ENCODE measurements around the gene CCM2L. TPM values are rescaled to one million over a fixed set of nuclear protein-coding genes. Genes with fewer than 3 reads are reported as not detected.

CCM2L gene
- total and polyA plus RNA-seq, 10 of the 15 experiments (the other 5 are each of a cell fraction or from before 2014, with no cell fraction given) = not detected

DNA sequence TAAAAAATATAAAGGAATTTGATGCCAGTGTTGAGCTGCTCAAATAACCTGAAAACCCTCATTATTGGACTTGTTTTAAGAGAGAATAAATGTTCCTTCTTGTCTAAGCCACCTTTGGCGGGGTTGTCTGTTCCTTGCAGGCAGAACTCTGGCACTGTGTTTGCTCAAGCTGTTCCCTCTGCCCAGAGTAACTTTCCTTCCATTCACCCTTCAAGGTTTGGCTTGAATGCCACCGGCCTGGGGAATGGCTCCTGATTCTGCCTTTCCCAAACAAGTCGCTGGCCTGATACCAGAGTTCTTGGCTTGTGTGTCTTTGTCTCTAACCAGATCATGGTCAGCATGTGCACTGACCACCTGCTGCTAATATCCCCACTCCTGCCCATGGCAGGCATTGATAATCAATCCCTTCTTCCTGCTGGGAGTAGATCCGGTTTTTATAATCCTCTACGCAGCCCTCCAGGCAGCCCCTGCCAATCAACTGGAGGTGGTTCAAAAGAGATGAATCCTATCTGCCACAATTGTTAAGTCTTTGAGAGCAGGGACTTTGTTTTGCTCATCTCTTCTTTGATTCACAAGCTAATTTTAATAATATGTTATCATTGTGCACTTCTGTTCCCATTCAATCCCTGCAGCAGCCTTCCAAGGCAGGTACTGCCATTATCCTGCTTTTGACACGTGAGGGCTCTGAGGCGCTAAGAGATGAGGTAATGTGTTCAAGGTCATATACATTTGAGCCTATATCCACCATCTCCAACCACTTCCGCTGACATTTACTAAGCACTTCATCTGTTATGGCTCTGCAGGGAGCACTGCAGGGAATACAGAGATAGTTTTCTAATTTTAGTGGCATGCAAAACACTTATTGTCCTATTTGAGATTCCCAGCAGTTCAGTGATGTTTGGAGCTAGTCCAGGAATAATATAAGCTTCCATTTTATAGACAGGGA, 3.1 kb upstream of the CCM2L start:
- no peak overlapping the region for H3K4me3 ChIP-seq
- no peak overlapping the region for H3K27ac ChIP-seq (ENCODE audit: control insufficient read depth, insufficient read depth)
- H3K79me2 ChIP-seq (ENCODE audit: control insufficient read depth, insufficient read depth, low read length) = no peaks in the 10 kb centered on the region
- H4K20me1 ChIP-seq (ENCODE audit: control insufficient read depth, insufficient read depth) = no peaks in the 10 kb centered on the region
- ChIA-PET POLR2A (interaction anchor here (0.5 to 0.6 kb wide), 2 partner anchors 98 to 108 kb away, joined by 3 to 6 read pairs; no protein-coding TSS in a partner anchor), SMC1A (ENCODE audit: uncharacterized antibody, unreplicated experiment) (interaction anchor here (0.6 to 1.3 kb wide), 4 partner anchors 25 to 49 kb away, joined by 3 read pairs; no protein-coding TSS in a partner anchor), RAD21 (ENCODE audit: unreplicated experiment) (no interaction called here), CTCF (interaction anchor here (0.7 to 2.0 kb wide), 6 partner anchors 10 to 185 kb away, joined by 3 to 9 read pairs (median 4); no protein-coding TSS in a partner anchor)
- FAIRE-seq = no peak
- no peak overlapping the region for H3K9ac ChIP-seq (ENCODE audit: control insufficient read depth, insufficient read depth, low read length)
- intact Hi-C loops (cut with micrococcal nuclease; ENCODE audit: unreplicated experiment) = no loop called here
- in situ Hi-C loops (cut with MboI) = no loop called here
- H3K27me3 ChIP-seq (replicated peaks in 1 of 2; ENCODE audit: control insufficient read depth in 2 of 2, insufficient read depth in 2 of 2, low read length in 1 of 2) = peaks cover 0 to 1% of the 10 kb centered on the region in 2 experiments; a peak in 1 of 4 replicates
- no peak overlapping the region for H2AFZ ChIP-seq (ENCODE audit: control insufficient read depth, low read depth, low read length)
- no peak for DNase-seq (ENCODE audit: low read depth, low spot score)
- no peaks in the 10 kb centered on the region for H3K36me3 ChIP-seq (ENCODE audit: control insufficient read depth in 2 of 2, insufficient read depth in 2 of 2, low read length in 1 of 2)
- H3K4me2 ChIP-seq (ENCODE audit: control insufficient read depth, insufficient read depth) = no peak overlapping the region
- WGBS (ENCODE audit: insufficient coverage, insufficient replicate concordance, low lambda C conversion rate, missing lambda C conversion rate) = 33% methylated on average over 8 of the region's 8 CpGs
- no peaks in the 10 kb centered on the region for H3K9me3 ChIP-seq (replicated peaks; ENCODE audit: control insufficient read depth, insufficient read depth, low read length)
- no peaks in the 10 kb centered on the region for H3K4me1 ChIP-seq (ENCODE audit: control insufficient read depth, insufficient read depth, low read length)
- BruUV-seq (replicated peaks) = no TSS peak
- ATAC-seq = no peak
- TF ChIP-seq EGR1 (IDR thresholded peaks at IDR 0.05; ENCODE audit: borderline replicate concordance in 1 of 2, low read depth in 2 of 2, low read length in 2 of 2) (no peak), CHD2 (IDR thresholded peaks at IDR 0.05; ENCODE audit: borderline replicate concordance, low read depth, low read length) (no peak), MEF2A (IDR thresholded peaks at IDR 0.05; ENCODE audit: insufficient read depth, low read depth, low read length) (no peak), NFYB (IDR thresholded peaks at IDR 0.05; ENCODE audit: insufficient read depth, low read depth, low read length) (no peak), IKZF1 (conservative IDR thresholded peaks at IDR 0.05) (no peak), WRNIP1 (IDR thresholded peaks at IDR 0.05; ENCODE audit: borderline replicate concordance, low read depth, low read length) (no peak), EZH2 (IDR thresholded peaks at IDR 0.05; ENCODE audit: borderline replicate concordance, control insufficient read depth, low read depth, low read length) (no peak), SREBF2 (IDR thresholded peaks at IDR 0.05; ENCODE audit: low read length) (no peak), SPI1 (IDR thresholded peaks at IDR 0.05; ENCODE audit: borderline replicate concordance, insufficient read depth, low read depth, low read length) (no peak), STAT3 (IDR thresholded peaks at IDR 0.05; ENCODE audit: low read depth, low read length) (no peak), ZNF384 (IDR thresholded peaks at IDR 0.05; ENCODE audit: borderline replicate concordance, low read depth, low read length) (no peak), FOS (IDR thresholded peaks at IDR 0.05; ENCODE audit: borderline replicate concordance, extremely low read depth, insufficient read length) (no peak)
- TF ChIP-seq, protein P1, sequence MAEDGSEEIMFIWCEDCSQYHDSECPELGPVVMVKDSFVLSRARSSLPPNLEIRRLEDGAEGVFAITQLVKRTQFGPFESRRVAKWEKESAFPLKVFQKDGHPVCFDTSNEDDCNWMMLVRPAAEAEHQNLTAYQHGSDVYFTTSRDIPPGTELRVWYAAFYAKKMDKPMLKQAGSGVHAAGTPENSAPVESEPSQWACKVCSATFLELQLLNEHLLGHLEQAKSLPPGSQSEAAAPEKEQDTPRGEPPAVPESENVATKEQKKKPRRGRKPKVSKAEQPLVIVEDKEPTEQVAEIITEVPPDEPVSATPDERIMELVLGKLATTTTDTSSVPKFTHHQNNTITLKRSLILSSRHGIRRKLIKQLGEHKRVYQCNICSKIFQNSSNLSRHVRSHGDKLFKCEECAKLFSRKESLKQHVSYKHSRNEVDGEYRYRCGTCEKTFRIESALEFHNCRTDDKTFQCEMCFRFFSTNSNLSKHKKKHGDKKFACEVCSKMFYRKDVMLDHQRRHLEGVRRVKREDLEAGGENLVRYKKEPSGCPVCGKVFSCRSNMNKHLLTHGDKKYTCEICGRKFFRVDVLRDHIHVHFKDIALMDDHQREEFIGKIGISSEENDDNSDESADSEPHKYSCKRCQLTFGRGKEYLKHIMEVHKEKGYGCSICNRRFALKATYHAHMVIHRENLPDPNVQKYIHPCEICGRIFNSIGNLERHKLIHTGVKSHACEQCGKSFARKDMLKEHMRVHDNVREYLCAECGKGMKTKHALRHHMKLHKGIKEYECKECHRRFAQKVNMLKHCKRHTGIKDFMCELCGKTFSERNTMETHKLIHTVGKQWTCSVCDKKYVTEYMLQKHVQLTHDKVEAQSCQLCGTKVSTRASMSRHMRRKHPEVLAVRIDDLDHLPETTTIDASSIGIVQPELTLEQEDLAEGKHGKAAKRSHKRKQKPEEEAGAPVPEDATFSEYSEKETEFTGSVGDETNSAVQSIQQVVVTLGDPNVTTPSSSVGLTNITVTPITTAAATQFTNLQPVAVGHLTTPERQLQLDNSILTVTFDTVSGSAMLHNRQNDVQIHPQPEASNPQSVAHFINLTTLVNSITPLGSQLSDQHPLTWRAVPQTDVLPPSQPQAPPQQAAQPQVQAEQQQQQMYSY (CRISPR knock-in tag; IDR thresholded peaks at IDR 0.05) = no peak
- TF ChIP-seq, protein P2, sequence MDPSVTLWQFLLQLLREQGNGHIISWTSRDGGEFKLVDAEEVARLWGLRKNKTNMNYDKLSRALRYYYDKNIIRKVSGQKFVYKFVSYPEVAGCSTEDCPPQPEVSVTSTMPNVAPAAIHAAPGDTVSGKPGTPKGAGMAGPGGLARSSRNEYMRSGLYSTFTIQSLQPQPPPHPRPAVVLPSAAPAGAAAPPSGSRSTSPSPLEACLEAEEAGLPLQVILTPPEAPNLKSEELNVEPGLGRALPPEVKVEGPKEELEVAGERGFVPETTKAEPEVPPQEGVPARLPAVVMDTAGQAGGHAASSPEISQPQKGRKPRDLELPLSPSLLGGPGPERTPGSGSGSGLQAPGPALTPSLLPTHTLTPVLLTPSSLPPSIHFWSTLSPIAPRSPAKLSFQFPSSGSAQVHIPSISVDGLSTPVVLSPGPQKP (IDR thresholded peaks at IDR 0.05; ENCODE audit: low read depth, low read length) = no peak
- TF ChIP-seq, protein P3, sequence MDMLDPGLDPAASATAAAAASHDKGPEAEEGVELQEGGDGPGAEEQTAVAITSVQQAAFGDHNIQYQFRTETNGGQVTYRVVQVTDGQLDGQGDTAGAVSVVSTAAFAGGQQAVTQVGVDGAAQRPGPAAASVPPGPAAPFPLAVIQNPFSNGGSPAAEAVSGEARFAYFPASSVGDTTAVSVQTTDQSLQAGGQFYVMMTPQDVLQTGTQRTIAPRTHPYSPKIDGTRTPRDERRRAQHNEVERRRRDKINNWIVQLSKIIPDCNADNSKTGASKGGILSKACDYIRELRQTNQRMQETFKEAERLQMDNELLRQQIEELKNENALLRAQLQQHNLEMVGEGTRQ (IDR thresholded peaks at IDR 0.05; ENCODE audit: borderline replicate concordance, low read depth, low read length) = no peak
